ENCODE data around the gene ZNF879.

DNA sequence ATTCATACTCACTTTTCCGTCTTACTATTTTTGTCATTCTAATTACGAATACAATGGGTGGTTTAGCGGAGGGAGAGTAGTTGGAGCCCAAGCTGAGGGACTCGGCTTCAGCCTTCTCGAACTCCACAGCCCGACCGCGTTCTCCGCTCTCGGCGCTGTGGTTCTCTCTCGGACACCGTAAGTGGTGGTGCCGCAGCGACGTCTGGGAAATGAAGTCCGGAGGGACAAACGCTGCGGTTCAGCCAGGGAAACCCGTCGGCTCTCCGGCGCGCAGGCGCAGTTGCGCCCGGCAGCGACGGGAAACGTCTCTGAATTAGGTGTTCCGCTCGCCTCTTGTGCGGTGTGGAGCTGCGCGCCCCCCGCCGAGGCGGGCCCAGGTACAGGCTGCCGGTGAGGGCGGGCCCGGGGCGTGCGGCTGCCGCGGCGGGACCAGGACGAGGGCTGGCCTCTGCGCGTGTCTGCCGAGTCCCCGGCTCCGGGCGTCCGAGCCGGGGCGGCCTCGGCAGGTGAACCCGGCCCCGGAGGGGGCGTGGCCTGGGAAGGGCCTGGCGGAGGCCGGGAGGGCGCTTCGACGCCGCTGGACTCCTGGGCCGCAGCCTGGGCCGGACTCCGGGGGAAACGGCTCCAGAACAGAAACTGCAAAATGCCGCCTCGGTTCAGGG is at the start of gene ZNF879:
- TF ChIP-seq, protein P1, sequence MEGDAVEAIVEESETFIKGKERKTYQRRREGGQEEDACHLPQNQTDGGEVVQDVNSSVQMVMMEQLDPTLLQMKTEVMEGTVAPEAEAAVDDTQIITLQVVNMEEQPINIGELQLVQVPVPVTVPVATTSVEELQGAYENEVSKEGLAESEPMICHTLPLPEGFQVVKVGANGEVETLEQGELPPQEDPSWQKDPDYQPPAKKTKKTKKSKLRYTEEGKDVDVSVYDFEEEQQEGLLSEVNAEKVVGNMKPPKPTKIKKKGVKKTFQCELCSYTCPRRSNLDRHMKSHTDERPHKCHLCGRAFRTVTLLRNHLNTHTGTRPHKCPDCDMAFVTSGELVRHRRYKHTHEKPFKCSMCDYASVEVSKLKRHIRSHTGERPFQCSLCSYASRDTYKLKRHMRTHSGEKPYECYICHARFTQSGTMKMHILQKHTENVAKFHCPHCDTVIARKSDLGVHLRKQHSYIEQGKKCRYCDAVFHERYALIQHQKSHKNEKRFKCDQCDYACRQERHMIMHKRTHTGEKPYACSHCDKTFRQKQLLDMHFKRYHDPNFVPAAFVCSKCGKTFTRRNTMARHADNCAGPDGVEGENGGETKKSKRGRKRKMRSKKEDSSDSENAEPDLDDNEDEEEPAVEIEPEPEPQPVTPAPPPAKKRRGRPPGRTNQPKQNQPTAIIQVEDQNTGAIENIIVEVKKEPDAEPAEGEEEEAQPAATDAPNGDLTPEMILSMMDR (conservative IDR thresholded peaks at IDR 0.05): no peak
- peak; percentile 77 for TF ChIP-seq ZFX (IDR thresholded peaks at IDR 0.05)
